Left ventricle myocardium superior (tissue), 1 donor: Measurements from ENCODE around the gene RFPL2. TPM values are rescaled to one million over a fixed set of nuclear protein-coding genes. Genes with fewer than 3 reads are reported as not detected.
A peak's percentile ranks its signal among the peaks of the same experiment; 100 is the strongest.
"Not testable (repeated sequence)": the region's sequence is repeated elsewhere in the genome, so short reads cannot be mapped to it uniquely, and the experiment has no call there.

Experiments used
- ATAC-seq: fragments of 200-7000 bp; cut with Tn5 transposase; one replicate; pipeline ENCODE4 v1.9.1; 2020; ENCODE audit warnings: mild to moderate bottlenecking, moderate library complexity
- DNase-seq: peaks from one replicate; pipeline ENCODE4 v3.0.0-alpha.2; 2020
- intact Hi-C: fragments of 100-400 bp; cut with micrococcal nuclease; formaldehyde crosslinking; loops from one replicate; pipeline ENCODE4 v1.11.0; 2022
- total RNA-seq: library from RNA; stranded (reverse); fragmentation: NEBNext Ultra II Directional; extraction: Animal tissue kit (Norgen Biotek cat#: 25700); gene quantifications from one replicate; pipeline ENCODE4 v1.2.1, GENCODE V29; 2021
- donor health status: DM: no; HTN: yes; CAD: no; lungs with severe emphysema.

Gene RFPL2
- total RNA-seq, 1 donor from 2014 or later: not detected

DNA sequence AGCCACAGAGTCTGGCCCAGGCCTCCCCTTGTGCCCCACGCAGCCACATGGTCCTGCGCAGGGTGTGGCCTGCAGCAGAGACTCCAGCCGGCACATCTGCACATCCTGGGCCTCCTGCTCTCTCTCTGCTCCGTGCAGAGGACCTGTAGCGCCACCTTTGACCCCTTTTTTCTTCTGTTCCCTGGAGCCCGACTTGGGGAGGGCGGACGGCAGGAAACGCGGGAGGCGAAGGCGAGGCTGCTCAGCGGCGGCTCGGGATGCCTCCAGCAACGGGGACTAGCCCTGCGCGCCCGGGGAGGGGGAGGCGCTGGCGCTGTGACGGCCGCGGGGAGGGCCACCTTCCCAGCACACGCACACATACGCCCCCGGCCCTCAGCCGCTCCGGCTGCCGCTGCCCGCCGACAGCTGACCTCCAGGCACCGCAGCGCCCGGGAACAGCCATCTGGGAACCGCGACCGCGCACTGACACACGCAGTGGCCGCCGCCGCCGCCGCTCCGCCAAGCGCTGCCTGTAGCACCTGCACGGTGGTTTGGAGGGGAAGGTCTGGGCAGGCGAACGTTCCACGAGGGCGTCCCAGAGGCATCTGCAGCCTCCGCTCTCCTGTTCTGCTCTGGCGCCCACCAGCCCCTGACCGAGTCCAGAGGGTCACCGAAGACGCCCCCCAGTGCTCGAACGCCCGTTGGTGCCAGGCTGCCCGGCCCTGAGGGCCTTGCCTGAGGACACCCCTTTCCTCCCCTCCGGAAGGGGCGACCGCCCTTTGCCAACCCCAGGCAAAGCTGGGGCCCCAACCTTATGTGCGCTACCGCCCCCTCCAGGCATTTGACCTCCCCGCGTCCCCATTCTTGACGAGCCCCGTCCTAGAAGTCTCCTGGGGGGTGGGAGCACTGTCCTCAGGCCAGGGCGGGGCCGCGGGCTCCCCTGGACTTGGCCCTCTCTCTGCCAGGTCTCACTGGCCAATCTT, 28.9 kb downstream of the RFPL2 start:
- ATAC-seq (peak; percentile 37), DNase-seq (no peak)
- intact Hi-C loops: no loop called here

DNA sequence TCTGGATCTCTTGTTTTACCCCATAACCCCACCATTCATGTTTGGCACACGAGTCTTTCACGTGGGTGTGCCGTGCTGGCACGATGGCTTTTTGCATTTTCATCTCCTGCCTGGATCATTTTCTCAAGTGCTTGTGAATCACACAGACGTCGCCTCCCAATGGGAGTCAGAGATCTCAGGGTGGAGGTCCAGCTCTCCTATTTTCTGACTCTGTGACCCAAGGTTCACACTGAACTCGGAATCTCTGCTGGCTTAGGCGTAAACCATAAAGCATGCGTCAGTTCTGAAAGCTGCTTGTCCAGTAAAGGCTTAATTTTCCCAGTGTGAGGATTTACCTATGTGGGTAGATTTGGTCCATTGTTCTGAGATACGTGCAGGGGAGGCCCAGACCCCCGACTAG, 29.8 kb downstream of the RFPL2 start:
- intact Hi-C loops: no loop called here
- ATAC-seq (no peak), DNase-seq (no peak)

GRCh38 chr22:32165681-32166080, 39.2 kb downstream of the RFPL2 start:
- no peak for DNase-seq
- intact Hi-C loops: no loop called here

GRCh38 chr22:32164075-32164860, 40.6 kb downstream of the RFPL2 start:
- intact Hi-C loops: no loop called here

More at GRCh38 chr22:32165681-32166080, 39.2 kb downstream of the RFPL2 start:
- no peak for ATAC-seq

GRCh38 chr22:32160411-32160810, 44.5 kb downstream of the RFPL2 start:
- intact Hi-C loops, ATAC-seq, DNase-seq: not testable (repeated sequence)

More at GRCh38 chr22:32164075-32164860, 40.6 kb downstream of the RFPL2 start:
- no peak for DNase-seq
- ATAC-seq: no peak

DNA sequence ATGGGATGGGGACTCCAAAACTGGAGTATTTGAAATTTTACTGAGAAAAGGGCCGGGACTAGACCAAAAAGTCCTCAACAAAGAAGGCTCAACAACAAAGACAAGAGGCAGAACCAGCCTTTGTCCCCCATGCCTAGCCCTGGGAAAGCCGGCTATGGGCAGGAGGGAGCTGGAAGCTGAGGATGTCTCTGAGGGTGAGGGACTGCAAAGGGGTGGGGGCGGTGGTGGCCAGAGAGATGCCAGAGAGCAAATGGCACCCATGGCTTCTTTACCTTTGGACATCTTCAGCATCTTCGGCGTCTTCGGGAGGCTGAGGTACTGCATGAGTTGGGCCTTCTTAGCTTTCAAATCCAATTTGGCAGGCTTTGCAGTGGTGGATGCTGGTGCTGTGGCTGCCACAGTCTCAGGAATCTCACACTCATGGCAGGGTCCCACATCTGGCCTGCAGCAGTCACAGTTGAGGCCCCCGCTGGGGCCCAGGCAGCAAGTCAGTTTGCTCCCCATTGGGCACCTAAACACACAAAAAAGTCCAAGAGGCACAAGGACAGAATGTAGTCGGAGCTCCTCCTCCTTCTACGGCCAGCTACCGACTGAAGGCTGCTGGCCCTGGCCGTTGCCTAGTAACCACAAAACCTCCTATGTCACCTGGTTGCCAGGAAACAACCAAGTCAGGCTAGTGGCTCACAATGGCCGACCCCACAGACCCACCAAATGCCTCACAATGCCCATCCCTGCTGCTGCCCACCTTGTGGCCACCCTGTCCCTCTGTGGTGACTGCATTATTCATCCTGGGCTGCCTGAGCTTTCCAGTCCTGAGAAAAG, 46.0 kb downstream of the RFPL2 start, which contains the start of gene C22orf42:
TSS of gene C22orf42 (minus strand) at position 592 of the 822 bp plus-strand sequence. CDS start at position 504, 88 bp downstream.
- ATAC-seq (no peak), DNase-seq (no peak)
- intact Hi-C loops: no loop called here

- ATAC-seq, intact Hi-C loops, DNase-seq: not testable (repeated sequence)
These were observed 47.2 kb downstream of the RFPL2 start for GRCh38 chr22:32157632-32158031.

DNA sequence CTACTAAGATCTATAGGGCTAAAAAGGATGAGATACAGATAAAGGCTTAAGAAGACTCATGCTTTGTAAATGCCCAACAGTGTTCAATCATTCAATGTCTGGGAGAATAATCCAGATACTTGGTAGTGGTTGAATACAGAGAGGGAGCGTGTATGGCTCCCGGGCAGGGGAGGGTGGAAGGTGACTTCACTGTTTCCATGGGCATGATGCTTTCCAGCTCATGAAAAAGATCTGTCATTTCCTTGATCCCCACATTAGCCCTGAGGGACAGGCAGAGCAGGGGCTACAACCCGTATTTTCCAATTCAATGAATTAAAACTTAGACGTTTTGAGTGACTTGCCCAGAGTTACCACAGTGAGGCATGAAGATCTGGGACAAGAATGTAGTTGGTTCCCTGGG, 50.1 kb downstream of the RFPL2 start:
- intact Hi-C loops, DNase-seq, ATAC-seq: not testable (repeated sequence)

GRCh38 chr22:32151641-32152040, 53.2 kb downstream of the RFPL2 start:
- ATAC-seq, intact Hi-C loops: not testable (repeated sequence)

DNA sequence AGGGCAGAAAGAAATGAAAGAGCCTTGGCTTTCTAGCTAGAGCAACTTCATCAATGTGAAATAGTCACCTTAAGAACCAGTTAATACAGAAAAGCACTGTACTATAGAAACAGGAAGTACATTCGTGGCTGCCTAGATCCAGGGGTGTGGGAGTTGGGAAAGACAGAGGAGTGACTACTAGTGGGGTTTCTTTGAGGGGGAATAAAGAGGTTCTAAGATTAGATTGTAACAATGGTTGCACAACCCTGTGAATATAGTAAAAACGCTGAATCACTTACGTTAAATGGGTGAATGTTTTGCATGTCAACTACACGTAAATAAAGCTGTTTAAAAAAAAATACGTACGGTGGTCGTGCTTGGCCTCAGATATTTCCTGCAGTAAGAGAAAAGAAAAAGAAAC, 54.2 kb downstream of the RFPL2 start:
- ATAC-seq, DNase-seq, intact Hi-C loops: not testable (repeated sequence)

More at GRCh38 chr22:32151641-32152040, 53.2 kb downstream of the RFPL2 start:
- DNase-seq: not testable (repeated sequence)

GRCh38 chr22:32148372-32148771, 56.5 kb downstream of the RFPL2 start:
- intact Hi-C loops, ATAC-seq, DNase-seq: not testable (repeated sequence)

DNA sequence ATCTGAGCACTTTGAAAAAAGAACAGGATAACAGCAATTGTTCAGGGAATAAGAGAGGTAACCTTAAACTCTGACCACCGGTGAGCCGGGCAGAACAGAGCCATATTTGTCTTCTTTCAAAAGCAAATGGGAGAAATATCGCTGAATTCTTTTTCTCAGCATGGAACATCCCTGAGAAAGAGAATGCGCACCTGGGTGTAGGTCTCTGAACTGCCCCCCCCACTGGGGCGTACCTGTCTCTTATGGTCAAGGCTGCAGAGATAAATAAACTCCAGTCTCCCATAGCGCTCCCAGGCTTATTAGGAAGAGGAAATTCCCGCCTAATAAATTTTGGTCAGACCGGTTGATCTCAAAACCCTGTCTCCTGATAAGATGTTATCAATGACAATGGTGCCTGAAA, 57.7 kb downstream of the RFPL2 start:
- intact Hi-C loops: not testable (repeated sequence)

GRCh38 chr22:32144496-32145274, 60.2 kb downstream of the RFPL2 start:
- ATAC-seq: peak; percentile 18
- DNase-seq: no peak
- intact Hi-C loops: no loop called here

More for the DNA sequence above, 57.7 kb downstream of the RFPL2 start:
- ATAC-seq, DNase-seq: not testable (repeated sequence)

DNA sequence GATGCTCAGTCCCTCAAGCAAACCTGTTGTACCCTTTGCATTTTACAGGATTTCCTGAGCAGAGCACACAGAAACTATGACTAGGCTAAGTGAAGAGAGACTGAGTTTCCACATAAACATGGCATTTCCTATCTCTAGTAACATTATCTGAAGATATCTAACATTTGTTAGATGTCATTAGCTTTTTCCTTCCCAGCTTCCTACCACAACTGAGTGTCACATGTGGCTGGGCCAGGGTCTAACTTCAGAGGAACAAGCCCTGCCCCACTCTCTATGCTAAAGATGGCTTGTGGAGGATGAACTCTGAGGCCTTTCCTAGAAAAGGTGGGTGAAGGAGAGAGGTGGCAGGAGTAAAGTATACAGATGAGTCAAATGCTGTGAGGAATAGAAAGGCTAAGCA, 62.3 kb downstream of the RFPL2 start:
- intact Hi-C loops: no loop called here
- ATAC-seq (no peak), DNase-seq (no peak)

GRCh38 chr22:32140688-32141087, 64.2 kb downstream of the RFPL2 start:
- DNase-seq, intact Hi-C loops: not testable (repeated sequence)
- ATAC-seq: peak; percentile 64
